Astrocyte (in vitro differentiated cells and primary cell): ENCODE data around the gene NDUFB7. TPM values are rescaled to one million over a fixed set of nuclear protein-coding genes. Genes with fewer than 3 reads are reported as not detected.

Experiments used
- DNase-seq: peaks from one replicate; pipeline ENCODE4 v3.0.0-alpha.2; 2010; ENCODE audit warnings: low read depth
- FAIRE-seq: peaks from 2 replicates; lab custom pipeline; 2011; peaks lifted over from hg19 to GRCh38; lab: Jason Lieb, UNC
- H2AFZ ChIP-seq: 2 replicates; pipeline ENCODE4 v1.6.0; 2012; ENCODE audit warnings: low read depth, low read length, inconsistent platforms
- H3K27ac ChIP-seq: 2 replicates; pipeline ENCODE4 v1.5.1; 2011; ENCODE audit warnings: low read depth, low read length, inconsistent platforms
- H3K27me3 ChIP-seq: 2 replicates; pipeline ENCODE4 v1.6.0; 2011; ENCODE audit warnings: low read length, inconsistent platforms; ENCODE audit not compliant: insufficient read depth
- H3K36me3 ChIP-seq: 2 replicates; pipeline ENCODE4 v1.5.1; 2011; ENCODE audit warnings: low read length, inconsistent platforms; ENCODE audit not compliant: insufficient read depth
- H3K4me1 ChIP-seq: 2 replicates; pipeline ENCODE4 v1.5.1; 2011; ENCODE audit warnings: low read length, inconsistent platforms; ENCODE audit not compliant: insufficient read depth
- H3K4me2 ChIP-seq: 2 replicates; pipeline ENCODE4 v1.6.0; 2012; ENCODE audit warnings: low read length, inconsistent platforms
- H3K4me3 ChIP-seq: 2 replicates; pipeline ENCODE4 v1.5.1; 2011; ENCODE audit warnings: low read depth, mild to moderate bottlenecking, low read length, inconsistent platforms; ENCODE audit not compliant: insufficient read depth
- H3K79me2 ChIP-seq: 2 replicates; pipeline ENCODE4 v1.6.0; 2012; ENCODE audit warnings: mild to moderate bottlenecking, low read length, inconsistent platforms; ENCODE audit not compliant: insufficient read depth
- H3K9ac ChIP-seq: 2 replicates; pipeline ENCODE4 v1.6.0; 2012; ENCODE audit warnings: mild to moderate bottlenecking, low read length, inconsistent platforms
- H3K9me3 ChIP-seq: 2 replicates; pipeline ENCODE4 v1.5.1; 2012; ENCODE audit warnings: low read depth, mild to moderate bottlenecking, low read length, inconsistent platforms; ENCODE audit not compliant: insufficient read depth
- H4K20me1 ChIP-seq: 2 replicates; pipeline ENCODE4 v1.6.0; 2012; ENCODE audit warnings: low read length, inconsistent platforms; ENCODE audit not compliant: insufficient read depth
- H3K27ac Mint-ChIP-seq: one replicate; pipeline ENCODE4 v1.8.0; 2021; ENCODE audit warnings: mild to moderate bottlenecking, mixed read lengths; ENCODE audit not compliant: unreplicated experiment
- H3K27me3 Mint-ChIP-seq: one replicate; pipeline ENCODE4 v1.8.0; 2021; ENCODE audit warnings: low read depth, mixed read lengths; ENCODE audit not compliant: unreplicated experiment
- H3K36me3 Mint-ChIP-seq: one replicate; pipeline ENCODE4 v1.8.0; 2021; ENCODE audit warnings: low read depth, mixed read lengths; ENCODE audit not compliant: unreplicated experiment
- H3K4me1 Mint-ChIP-seq: one replicate; pipeline ENCODE4 v1.8.0; 2021; ENCODE audit warnings: low read depth, mixed read lengths; ENCODE audit not compliant: unreplicated experiment
- H3K4me3 Mint-ChIP-seq: one replicate; pipeline ENCODE4 v1.8.0; 2021; ENCODE audit warnings: mild to moderate bottlenecking, moderate library complexity, mixed read lengths; ENCODE audit not compliant: unreplicated experiment
- H3K9me3 Mint-ChIP-seq: one replicate; pipeline ENCODE4 v1.8.0; 2021; ENCODE audit warnings: mild to moderate bottlenecking, mixed read lengths; ENCODE audit not compliant: unreplicated experiment
- CTCF ChIP-seq: IDR thresholded peaks from 2 replicates; pipeline ENCODE4 v1.5.1; 2011; ENCODE audit warnings: low read depth, mild to moderate bottlenecking, inconsistent platforms, low read length, moderate library complexity; ENCODE audit not compliant: insufficient read depth
- EZH2 ChIP-seq: IDR thresholded peaks from 2 replicates; pipeline ENCODE4 v1.6.1; 2012; ENCODE audit warnings: mild to moderate bottlenecking, low read length, inconsistent platforms; ENCODE audit not compliant: insufficient read depth
- total RNA-seq: library from RNA; stranded (reverse); gene quantifications from 2 replicates; pipeline ENCODE4 v1.2.1, GENCODE V29; 2021

The NDUFB7 gene
- total RNA-seq, 1 donor from 2014 or later: 161 TPM

- Histone ChIP-seq H4K20me1 (no peaks in the 10 kb centered on the region), H3K27me3 (no peaks in the 10 kb centered on the region), H3K4me2 (no peak overlapping the region), H3K9me3 (no peaks in the 10 kb centered on the region), H3K79me2 (no peaks in the 10 kb centered on the region), H3K27ac (no peak overlapping the region), H3K36me3 (no peaks in the 10 kb centered on the region), H3K9ac (no peak overlapping the region), H2AFZ (no peak overlapping the region), H3K4me3 (no peak overlapping the region), H3K4me1 (no peaks in the 10 kb centered on the region)
- H3K9me3 Mint-ChIP-seq: peaks cover 10% of the 10 kb centered on the region
- H3K27me3 Mint-ChIP-seq: peaks cover 4% of the 10 kb centered on the region
- FAIRE-seq (no peak), DNase-seq (no peak)
- H3K4me3 Mint-ChIP-seq: no peak overlapping the region
- TF ChIP-seq EZH2: no peak
- no peak for TF ChIP-seq CTCF
- no peaks in the 10 kb centered on the region for H3K4me1 Mint-ChIP-seq
- no peak overlapping the region for H3K27ac Mint-ChIP-seq
- H3K36me3 Mint-ChIP-seq: no peaks in the 10 kb centered on the region
Measured at GRCh38 chr19:14606627-14607026, 34.8 kb upstream of the NDUFB7 start.

- Mint-ChIP-seq H3K27me3 (no peaks in the 10 kb centered on the region), H3K27ac (no peak overlapping the region), H3K9me3 (peaks cover 2% of the 10 kb centered on the region), H3K36me3 (no peaks in the 10 kb centered on the region), H3K4me3 (no peak overlapping the region), H3K4me1 (no peaks in the 10 kb centered on the region)
- H3K4me3 ChIP-seq: no peak overlapping the region
- no peak overlapping the region for H2AFZ ChIP-seq
- no peak overlapping the region for H3K27ac ChIP-seq
- no peaks in the 10 kb centered on the region for H4K20me1 ChIP-seq
- H3K36me3 ChIP-seq: no peaks in the 10 kb centered on the region
- H3K27me3 ChIP-seq: no peaks in the 10 kb centered on the region
- DNase-seq (no peak), FAIRE-seq (no peak)
- H3K9me3 ChIP-seq: no peaks in the 10 kb centered on the region
- no peak overlapping the region for H3K9ac ChIP-seq
- TF ChIP-seq CTCF (no peak), EZH2 (no peak)
- no peaks in the 10 kb centered on the region for H3K79me2 ChIP-seq
- H3K4me1 ChIP-seq: no peaks in the 10 kb centered on the region
- no peak overlapping the region for H3K4me2 ChIP-seq
Measured at GRCh38 chr19:14603990-14604387, 32.1 kb upstream of the NDUFB7 start.

- no peak overlapping the region for H3K27ac ChIP-seq
- H3K27ac Mint-ChIP-seq: no peak overlapping the region
- H3K9me3 ChIP-seq: peaks cover 6% of the 10 kb centered on the region
- H4K20me1 ChIP-seq: no peaks in the 10 kb centered on the region
- no peaks in the 10 kb centered on the region for H3K79me2 ChIP-seq
- H3K4me3 ChIP-seq: no peak overlapping the region
- H3K9ac ChIP-seq: no peak overlapping the region
- H3K9me3 Mint-ChIP-seq: peaks cover 23% of the 10 kb centered on the region
- H3K4me2 ChIP-seq: no peak overlapping the region
- H3K36me3 Mint-ChIP-seq: no peaks in the 10 kb centered on the region
- FAIRE-seq: no peak
- TF ChIP-seq EZH2 (no peak), CTCF (no peak)
- no peaks in the 10 kb centered on the region for H3K36me3 ChIP-seq
- H3K4me3 Mint-ChIP-seq: no peak overlapping the region
- H3K27me3 Mint-ChIP-seq: peaks cover 16% of the 10 kb centered on the region
- no peak for DNase-seq
- H3K4me1 Mint-ChIP-seq: no peaks in the 10 kb centered on the region
- H2AFZ ChIP-seq: no peak overlapping the region
- H3K27me3 ChIP-seq: no peaks in the 10 kb centered on the region
- no peaks in the 10 kb centered on the region for H3K4me1 ChIP-seq
Measured at GRCh38 chr19:14599548-14600147, 27.8 kb upstream of the NDUFB7 start.
